Thoracic aorta (tissue), 2 donors: Measurements from ENCODE around the gene PIP5K1A. TPM values are rescaled to one million over a fixed set of nuclear protein-coding genes. Genes with fewer than 3 reads are reported as not detected.

Source experiments
- ATAC-seq: fragments of 150-250 bp; one replicate; pipeline ENCODE4 v1.8.0; 2017; ENCODE audit warnings: low read depth; ENCODE audit not compliant: insufficient number of reproducible peaks, low FRiP score
- DNase-seq: peaks from one replicate; pipeline ENCODE4 v3.0.0-alpha.2; 2020; ENCODE audit warnings: low spot score
- H3K27ac ChIP-seq, 2 donors: fragments of 200-600 bp; sonication (generic); 1 replicate in 1 of 2; 2 replicates in 1 of 2; pipeline ENCODE4 v1.5.1; 2016; ENCODE audit warnings: mild to moderate bottlenecking in 2 of 2, moderate library complexity in 2 of 2
- H3K27me3 ChIP-seq: fragments of 200-600 bp; sonication (generic); replicated peaks from 2 replicates; pipeline ENCODE4 v1.6.0; 2016; ENCODE audit warnings: mild to moderate bottlenecking; ENCODE audit not compliant: insufficient read depth
- H3K36me3 ChIP-seq: fragments of 200-600 bp; sonication (generic); one replicate; pipeline ENCODE4 v1.5.1; 2016
- H3K4me1 ChIP-seq, 2 donors: fragments of 200-600 bp; sonication (generic); 1 replicate in 1 of 2; 2 replicates in 1 of 2; pipeline versions ENCODE4 v1.5.1 to v1.6.0; 2016; ENCODE audit warnings: low read depth in 2 of 2, mild to moderate bottlenecking in 1 of 2; ENCODE audit not compliant: control insufficient read depth in 1 of 2
- H3K4me3 ChIP-seq: fragments of 200-600 bp; sonication (generic); 2 replicates; pipeline ENCODE4 v1.5.1; 2016; ENCODE audit warnings: mild to moderate bottlenecking
- H3K9me3 ChIP-seq: fragments of 200-600 bp; sonication (generic); 2 replicates; pipeline ENCODE4 v1.5.1; 2016
- total RNA-seq, 2 donors: library from RNA; depleted of rRNA; stranded (reverse); fragments of >200 nt; gene quantifications; one replicate each; pipeline versions ENCODE4 v1.1.0 to v1.2.3, GENCODE V29; 2016
- TF ChIP-seq, protein P1 (sequence below): fragments of 200-600 bp; sonication (generic); IDR thresholded peaks from one replicate; pipeline ENCODE4 v1.5.1; 2019; ENCODE audit warnings: antibody characterized with exemption

PIP5K1A gene
- total RNA-seq, 2 donors from 2014 or later: 49.7 to 97.6 TPM

DNA sequence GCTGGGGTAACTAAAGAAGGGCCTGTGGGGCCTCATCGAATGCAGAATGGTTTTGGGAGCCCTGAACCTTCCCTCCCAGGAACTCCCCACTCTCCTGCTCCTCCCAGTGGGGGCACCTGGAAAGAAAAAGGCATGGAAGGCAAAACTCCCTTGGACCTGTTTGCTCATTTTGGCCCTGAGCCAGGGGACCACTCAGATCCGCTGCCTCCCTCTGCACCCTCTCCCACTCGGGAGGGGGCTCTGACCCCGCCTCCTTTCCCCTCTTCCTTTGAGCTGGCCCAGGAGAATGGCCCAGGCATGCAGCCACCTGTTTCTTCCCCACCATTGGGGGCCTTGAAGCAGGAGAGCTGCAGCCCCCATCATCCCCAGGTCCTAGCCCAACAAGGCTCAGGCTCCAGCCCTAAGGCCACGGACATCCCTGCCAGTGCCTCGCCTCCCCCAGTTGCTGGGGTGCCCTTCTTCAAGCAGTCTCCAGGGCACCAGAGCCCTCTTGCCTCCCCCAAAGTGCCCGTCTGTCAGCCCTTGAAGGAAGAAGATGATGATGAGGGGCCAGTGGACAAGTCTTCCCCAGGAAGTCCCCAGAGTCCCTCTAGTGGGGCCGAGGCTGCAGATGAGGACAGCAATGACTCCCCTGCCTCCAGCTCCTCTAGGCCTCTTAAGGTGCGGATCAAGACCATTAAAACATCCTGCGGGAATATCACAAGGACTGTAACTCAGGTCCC lies 88.4 kb downstream of the PIP5K1A start:
- TF ChIP-seq, protein P1, sequence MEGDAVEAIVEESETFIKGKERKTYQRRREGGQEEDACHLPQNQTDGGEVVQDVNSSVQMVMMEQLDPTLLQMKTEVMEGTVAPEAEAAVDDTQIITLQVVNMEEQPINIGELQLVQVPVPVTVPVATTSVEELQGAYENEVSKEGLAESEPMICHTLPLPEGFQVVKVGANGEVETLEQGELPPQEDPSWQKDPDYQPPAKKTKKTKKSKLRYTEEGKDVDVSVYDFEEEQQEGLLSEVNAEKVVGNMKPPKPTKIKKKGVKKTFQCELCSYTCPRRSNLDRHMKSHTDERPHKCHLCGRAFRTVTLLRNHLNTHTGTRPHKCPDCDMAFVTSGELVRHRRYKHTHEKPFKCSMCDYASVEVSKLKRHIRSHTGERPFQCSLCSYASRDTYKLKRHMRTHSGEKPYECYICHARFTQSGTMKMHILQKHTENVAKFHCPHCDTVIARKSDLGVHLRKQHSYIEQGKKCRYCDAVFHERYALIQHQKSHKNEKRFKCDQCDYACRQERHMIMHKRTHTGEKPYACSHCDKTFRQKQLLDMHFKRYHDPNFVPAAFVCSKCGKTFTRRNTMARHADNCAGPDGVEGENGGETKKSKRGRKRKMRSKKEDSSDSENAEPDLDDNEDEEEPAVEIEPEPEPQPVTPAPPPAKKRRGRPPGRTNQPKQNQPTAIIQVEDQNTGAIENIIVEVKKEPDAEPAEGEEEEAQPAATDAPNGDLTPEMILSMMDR: no peak
- H3K4me3 ChIP-seq: no peak overlapping the region
- no peak overlapping the region for H3K27ac ChIP-seq
- peaks cover 11 to 14% of the 10 kb centered on the region in 2 donors for H3K4me1 ChIP-seq
- peaks cover 55% of the 10 kb centered on the region for H3K36me3 ChIP-seq
- ATAC-seq: no peak
- H3K9me3 ChIP-seq: no peaks in the 10 kb centered on the region
- H3K27me3 ChIP-seq: no peaks in the 10 kb centered on the region
- no peak for DNase-seq

DNA sequence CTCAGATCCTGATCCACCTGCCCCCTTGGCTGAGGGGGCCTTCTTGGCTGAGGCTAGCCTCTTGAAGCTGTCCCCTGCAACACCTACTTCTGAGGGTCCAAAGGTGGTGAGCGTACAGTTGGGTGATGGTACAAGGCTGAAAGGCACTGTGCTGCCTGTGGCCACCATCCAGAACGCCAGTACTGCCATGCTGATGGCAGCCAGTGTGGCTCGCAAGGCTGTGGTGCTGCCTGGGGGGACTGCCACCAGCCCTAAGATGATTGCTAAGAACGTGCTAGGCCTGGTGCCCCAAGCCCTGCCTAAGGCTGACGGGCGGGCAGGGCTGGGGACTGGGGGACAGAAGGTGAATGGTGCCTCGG lies 89.0 kb downstream of the PIP5K1A start:
- no peak for DNase-seq
- no peak for ATAC-seq
- TF ChIP-seq, protein P1: no peak
- Histone ChIP-seq H3K27me3 (no peaks in the 10 kb centered on the region), H3K27ac (no peak overlapping the region), H3K36me3 (peaks cover 61% of the 10 kb centered on the region), H3K4me3 (no peak overlapping the region), H3K9me3 (no peaks in the 10 kb centered on the region), H3K4me1 (peaks cover 11 to 14% of the 10 kb centered on the region in 2 donors)

DNA sequence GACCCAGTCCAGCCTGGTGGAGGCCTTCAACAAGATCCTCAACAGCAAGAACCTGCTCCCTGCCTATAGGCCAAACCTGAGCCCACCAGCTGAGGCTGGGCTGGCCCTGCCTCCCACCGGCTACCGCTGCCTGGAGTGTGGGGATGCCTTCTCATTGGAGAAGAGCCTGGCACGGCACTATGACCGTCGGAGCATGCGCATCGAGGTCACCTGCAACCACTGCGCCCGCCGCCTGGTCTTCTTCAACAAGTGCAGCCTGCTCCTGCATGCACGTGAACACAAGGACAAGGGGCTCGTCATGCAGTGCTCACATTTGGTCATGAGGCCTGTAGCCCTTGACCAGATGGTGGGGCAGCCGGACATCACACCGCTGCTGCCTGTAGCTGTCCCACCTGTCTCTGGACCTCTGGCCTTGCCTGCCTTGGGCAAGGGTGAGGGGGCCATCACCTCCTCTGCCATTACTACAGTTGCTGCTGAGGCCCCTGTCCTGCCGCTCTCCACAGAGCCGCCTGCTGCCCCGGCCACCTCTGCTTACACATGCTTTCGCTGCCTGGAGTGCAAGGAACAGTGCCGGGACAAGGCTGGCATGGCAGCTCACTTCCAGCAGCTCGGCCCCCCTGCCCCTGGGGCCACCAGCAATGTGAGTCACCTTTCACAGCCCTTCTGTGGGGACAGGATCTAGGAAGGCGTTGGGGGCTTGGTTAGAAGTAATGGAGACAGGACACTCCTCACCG lies 89.6 kb downstream of the PIP5K1A start:
- no peaks in the 10 kb centered on the region for H3K9me3 ChIP-seq
- no peaks in the 10 kb centered on the region for H3K27me3 ChIP-seq
- H3K4me1 ChIP-seq: peaks cover 11 to 14% of the 10 kb centered on the region in 2 donors
- no peak overlapping the region for H3K4me3 ChIP-seq
- ATAC-seq (no peak), DNase-seq (no peak)
- H3K27ac ChIP-seq: no peak overlapping the region
- peaks cover 67% of the 10 kb centered on the region for H3K36me3 ChIP-seq
- TF ChIP-seq, protein P1: no peak

DNA sequence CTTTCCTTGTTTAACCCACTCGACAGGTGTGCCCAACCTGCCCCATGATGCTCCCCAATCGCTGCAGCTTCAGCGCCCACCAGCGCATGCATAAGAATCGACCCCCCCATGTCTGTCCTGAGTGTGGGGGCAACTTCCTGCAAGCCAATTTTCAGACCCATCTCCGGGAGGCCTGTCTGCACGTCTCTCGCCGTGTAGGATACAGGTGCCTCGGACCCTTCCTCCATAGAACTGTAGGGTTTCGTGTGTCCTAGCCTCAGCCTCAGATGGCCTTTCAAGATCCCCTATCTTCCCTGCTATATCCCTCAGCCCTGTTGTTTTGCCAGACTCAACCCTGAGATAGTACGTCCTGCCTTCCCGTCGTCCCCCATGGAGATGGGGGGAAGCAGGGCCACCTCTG lies 90.2 kb downstream of the PIP5K1A start:
- Histone ChIP-seq H3K9me3 (no peaks in the 10 kb centered on the region), H3K27me3 (no peaks in the 10 kb centered on the region), H3K4me3 (no peak overlapping the region), H3K36me3 (peaks cover 72% of the 10 kb centered on the region), H3K4me1 (peaks cover 6 to 9% of the 10 kb centered on the region in 2 donors), H3K27ac (no peak overlapping the region)
- no peak for ATAC-seq
- TF ChIP-seq, protein P1: no peak
- DNase-seq: no peak

DNA sequence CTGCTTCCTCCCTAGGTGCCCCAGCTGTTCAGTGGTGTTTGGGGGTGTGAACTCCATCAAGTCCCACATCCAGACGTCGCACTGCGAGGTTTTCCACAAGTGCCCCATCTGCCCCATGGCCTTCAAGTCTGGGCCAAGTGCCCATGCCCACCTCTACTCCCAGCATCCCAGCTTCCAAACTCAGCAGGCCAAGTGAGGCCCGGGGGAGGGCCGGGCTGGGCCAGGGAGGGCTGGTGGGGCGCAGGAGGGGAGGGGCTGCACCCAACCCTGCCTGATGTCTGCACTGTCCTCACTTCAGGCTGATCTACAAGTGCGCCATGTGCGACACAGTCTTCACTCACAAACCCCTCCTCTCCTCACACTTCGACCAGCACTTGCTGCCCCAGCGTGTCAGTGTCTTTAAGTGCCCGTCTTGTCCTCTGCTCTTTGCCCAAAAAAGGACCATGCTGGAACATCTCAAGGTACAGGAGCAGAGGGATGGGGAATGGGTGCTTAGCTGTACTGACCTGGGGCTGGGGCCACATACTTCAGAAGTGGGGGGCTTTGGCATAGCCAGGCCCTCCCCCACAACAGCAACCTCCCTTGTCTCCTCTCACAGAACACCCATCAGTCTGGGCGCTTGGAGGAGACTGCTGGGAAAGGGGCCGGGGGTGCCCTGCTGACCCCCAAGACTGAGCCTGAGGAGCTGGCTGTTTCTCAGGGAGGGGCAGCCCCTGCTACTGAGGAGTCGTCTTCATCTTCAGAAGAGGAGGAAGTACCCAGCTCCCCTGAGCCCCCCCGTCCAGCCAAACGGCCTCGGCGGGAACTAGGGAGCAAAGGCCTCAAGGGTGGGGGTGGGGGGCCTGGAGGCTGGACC lies 91.0 kb downstream of the PIP5K1A start:
- H3K27me3 ChIP-seq: no peaks in the 10 kb centered on the region
- TF ChIP-seq, protein P1: no peak
- ATAC-seq (no peak), DNase-seq (no peak)
- H3K36me3 ChIP-seq: peaks cover 80% of the 10 kb centered on the region
- H3K27ac ChIP-seq: no peak overlapping the region
- no peaks in the 10 kb centered on the region for H3K9me3 ChIP-seq
- H3K4me3 ChIP-seq: no peak overlapping the region
- H3K4me1 ChIP-seq: peaks cover 0 to under 1% of the 10 kb centered on the region in 2 donors
